NCI-H748 (cell line): ENCODE results near the gene PSTPIP2.
A peak's percentile ranks its signal among the peaks of the same experiment; 100 is the strongest.
"Not testable (repeated sequence)": the region's sequence is repeated elsewhere in the genome, so short reads cannot be mapped to it uniquely, and the experiment has no call there.

Experiments used
- DNase-seq: peaks from one replicate; lab custom pipeline; 2025; ENCODE audit not compliant: unreplicated experiment; lab: John Stamatoyannopoulos, UW

PSTPIP2 gene

GRCh38 chr18:46037512-46038305 is 34.4 kb downstream of the PSTPIP2 start:
- DNase-seq = no peak

DNA sequence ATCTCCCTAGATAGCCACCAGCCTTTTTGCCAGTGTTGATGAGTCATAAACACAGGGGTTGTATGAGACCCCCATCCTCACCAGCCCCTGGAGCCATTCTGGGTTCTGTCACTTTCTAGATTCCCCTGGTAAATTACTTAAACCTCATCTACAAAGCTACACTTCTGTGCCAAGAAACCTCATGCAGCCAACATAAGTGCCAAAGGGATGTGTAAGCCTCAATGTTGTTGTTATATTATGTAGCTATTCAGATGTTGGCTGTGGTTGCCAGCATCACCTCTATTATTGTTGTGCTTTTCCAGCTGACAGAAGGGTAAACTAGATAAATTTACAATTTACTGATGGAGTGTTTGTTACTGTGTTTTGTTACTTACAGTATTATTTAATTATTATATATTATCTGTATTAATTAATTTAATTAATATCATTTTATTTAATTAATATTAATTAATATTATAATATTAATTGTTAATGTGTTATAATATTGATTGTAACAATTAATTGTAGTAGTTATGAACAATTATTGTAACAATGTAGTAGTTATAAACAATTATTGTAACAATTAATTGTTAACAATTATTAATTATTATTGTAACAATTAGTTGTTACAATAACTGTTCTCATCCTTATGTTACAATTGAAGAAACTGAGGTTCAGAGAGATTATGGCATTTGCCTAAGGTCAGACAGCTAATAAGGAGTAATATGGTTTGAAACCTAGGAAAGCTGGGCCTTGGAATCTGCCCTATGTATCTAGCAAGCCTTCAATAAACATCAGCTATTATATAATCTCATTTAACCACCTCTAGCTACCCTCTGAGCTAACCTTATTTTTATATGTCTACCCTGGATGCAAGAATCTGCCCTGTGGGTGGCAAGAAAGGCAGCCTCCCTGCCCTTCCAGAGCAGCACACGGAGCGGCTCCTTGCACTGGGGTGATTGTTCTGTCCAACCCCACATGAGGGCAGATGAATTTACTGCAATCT is 36.1 kb downstream of the PSTPIP2 start:
- no peak for DNase-seq

DNA sequence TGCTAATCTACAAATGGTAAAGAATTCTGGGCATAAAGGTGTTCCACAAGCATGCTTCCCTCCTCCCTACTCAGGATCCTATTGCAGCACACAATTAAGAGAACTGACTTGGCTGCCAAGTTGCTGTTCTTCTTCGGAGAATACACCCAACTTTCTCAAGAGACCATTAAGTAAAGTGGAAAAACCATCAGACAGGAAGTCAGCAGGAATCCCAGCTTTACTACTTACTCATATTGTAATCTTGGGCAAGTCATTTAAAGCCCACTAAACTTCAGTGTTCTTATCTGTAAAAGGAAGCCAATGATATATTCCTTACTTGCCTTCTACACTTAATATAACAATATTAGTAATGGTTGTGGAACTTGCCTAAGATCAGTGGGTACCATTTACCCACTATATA is 37.8 kb downstream of the PSTPIP2 start:
- no peak for DNase-seq

DNA sequence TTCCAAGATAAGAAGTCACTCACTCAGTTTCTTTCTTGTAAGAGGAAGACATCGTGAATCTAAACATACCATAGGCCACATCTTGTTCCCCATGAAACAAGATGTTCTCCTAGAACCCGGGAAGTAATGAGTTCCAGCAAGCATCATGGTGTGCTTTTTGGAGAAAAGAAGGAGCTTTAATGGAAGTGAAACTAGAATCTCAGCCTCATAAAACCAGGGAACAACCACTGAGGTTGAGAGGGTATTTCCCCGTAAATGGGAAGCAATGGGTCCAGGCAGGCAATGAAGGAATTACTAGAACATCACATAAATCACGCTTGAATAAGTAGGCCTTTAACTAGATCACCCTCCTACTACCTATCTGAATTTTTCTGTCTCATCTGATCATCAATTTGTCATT is 40.3 kb downstream of the PSTPIP2 start:
- DNase-seq = no peak

DNA sequence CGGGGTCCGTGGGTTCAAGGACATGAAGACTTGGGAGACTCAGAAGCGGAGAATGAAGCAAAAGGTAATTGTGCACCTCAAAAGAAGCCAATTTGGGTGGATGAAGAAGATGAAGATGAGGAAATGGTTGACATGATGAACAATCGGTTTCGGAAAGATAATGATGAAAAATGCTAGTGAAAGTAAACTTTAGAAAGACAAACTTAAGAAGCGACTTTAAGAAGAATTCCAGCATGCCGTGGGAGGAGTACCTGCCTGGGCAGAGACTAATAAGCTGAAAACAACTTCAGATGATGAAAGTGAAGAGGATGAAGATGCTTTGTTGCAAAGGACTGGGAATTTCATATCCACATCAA is 43.5 kb downstream of the PSTPIP2 start:
- no peak for DNase-seq

- DNase-seq = no peak
Observed at GRCh38 chr18:46019936-46020335, 52.1 kb downstream of the PSTPIP2 start.

GRCh38 chr18:46013484-46014189 is 58.4 kb downstream of the PSTPIP2 start:
- no peak for DNase-seq

DNA sequence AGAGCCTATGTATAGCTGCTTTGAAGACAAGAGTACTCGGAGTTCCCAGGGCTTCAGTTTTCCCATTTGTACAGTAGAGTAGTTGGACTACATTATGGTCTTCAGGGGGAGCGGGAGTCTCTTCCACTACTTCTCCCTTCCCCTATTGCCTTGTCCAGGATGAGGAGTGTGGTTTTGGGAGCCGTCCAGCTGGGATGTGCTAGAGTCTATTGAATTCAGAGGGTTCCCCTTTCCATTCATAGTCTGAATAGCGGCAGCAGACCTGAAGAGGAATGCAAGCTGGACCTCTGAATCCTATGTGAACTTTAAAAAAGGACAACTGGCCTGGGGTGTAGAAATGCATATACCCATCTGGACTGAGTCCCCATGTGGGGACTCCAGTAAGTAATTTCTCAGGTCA is 61.4 kb downstream of the PSTPIP2 start:
- no peak for DNase-seq

DNA sequence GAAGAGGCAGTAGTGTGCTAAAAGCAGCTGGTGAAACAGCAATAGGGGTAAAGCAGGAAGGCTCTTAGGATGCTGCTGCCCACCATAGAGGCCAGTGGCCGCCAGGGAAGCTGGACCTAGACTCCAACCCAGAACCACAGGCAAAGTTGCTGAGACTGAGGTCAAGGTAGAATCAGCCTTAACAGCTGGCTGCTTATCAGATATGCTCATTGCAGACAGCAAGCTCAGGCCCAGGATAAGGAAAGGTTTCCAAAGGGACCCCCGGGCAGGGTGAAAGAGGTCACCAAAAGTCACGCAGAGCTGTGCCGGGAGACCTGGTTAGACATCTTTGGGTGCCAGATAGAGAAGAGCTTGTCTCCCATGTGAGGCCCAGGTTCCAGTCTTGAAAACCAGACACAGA is 62.0 kb downstream of the PSTPIP2 start:
- DNase-seq = no peak

DNA sequence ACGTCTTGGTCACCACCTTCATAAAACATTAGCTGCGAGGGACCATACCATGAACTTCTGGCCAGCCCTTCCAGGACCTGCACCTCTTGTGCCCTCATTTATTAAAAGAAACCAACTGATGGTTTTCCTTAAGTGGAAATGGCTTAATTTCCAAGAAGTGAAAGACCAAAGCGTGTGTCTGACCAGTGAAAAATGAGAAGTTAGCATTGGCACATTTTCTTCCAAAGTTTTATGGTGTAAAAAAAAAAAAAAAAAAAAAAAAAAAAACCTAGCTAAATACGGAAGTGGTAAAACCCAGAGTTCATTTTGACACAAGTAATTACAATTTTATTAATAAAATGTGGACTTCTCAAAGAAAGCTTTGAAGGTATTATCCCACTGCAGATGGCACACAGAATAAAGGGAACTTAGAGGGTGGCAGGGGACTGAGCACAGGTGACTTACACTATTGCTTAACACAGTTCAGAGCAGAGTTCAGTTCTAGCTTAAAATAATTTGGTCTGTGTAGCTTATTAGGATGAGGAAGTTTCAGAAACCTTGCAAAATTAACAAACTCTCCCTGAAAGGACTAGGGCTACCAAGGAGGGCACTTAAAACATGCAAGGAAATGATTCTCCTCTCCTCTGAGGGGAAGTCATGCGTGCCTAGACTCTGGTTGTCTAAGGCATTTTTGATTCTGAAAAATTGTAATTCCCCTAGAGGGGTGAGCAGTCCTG is 62.8 kb downstream of the PSTPIP2 start:
- no peak for DNase-seq

- no peak for DNase-seq
Observed at GRCh38 chr18:46008531-46008930, 63.5 kb downstream of the PSTPIP2 start.

- no peak for DNase-seq
Observed at GRCh38 chr18:46007165-46007564, 64.9 kb downstream of the PSTPIP2 start.

GRCh38 chr18:46002934-46003333 is 69.1 kb downstream of the PSTPIP2 start:
- DNase-seq = no peak

DNA sequence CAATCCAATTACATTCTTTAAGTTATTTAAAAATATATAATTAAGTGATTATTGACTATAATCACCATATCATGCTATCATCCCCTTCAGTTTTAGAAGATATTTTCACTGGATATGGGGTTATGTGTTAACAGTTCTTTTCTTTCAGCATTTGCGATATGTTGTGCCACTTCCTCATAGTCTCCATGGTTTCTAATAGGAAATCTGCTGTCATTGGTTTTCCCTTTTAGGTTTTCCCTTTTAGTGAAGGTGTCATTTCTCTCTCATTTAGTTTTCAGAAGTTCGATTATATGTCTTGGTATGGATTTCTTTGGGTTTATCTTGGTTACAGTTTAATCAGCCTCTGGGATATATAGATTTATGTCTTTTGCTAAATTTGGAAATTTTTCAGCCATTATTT is 70.2 kb downstream of the PSTPIP2 start:
- no peak for DNase-seq

- no peak for DNase-seq
Observed at GRCh38 chr18:46001074-46001473, 71.0 kb downstream of the PSTPIP2 start.

- no peak for DNase-seq
Observed at GRCh38 chr18:45999536-45999935, 72.5 kb downstream of the PSTPIP2 start.

DNA sequence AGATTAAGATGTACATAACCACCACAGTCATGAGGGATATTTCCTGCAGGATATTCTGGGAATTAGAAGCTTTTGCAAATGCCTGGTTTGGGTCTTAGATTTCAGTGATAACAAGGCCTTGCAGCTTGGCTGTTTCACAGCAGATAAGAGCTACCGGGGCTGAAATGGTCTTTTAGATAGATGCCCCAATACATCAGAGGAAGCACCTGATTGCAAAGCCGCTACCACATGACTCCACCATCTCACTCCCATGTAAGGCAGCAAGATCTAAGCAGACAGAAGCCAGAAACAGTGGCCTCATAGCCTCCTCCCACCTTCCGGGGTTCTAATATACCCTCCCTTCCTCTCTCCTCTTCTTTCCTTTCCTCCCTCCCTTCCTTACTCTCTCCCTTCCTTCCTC is 73.8 kb downstream of the PSTPIP2 start:
- DNase-seq = no peak

- no peak for DNase-seq
Observed at GRCh38 chr18:45997700-45998151, 74.3 kb downstream of the PSTPIP2 start.

DNA sequence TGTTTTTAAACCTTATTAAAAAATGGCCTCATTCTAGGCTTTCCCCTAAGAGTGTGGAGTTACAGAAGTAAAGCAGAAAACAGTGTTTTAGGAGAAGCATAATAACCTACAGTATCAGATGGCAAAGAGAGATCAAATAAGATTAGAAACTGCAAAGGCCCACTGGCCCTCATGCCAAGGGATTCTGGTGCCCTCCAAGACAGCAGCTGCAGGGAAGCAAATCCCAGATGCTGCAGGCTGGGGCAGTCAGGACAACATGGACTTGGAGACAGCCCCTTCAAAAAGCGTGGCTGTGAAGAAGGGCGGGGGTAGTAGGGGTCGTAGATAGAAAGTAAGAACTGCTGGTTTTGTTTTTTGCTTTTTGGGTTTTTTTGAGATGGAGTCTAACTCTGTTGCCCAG is 76.6 kb downstream of the PSTPIP2 start:
- DNase-seq = no peak

- peak; percentile 10 for DNase-seq
Observed at GRCh38 chr18:45993438-45993837, 78.6 kb downstream of the PSTPIP2 start.

GRCh38 chr18:45992527-45992926 is 79.5 kb downstream of the PSTPIP2 start:
- DNase-seq = not testable (repeated sequence)
